ENCODE results near the gene SGCE.

Gene SGCE

GRCh38 chr7:94600267-94600666 lies 55.7 kb downstream of the SGCE start:
- H3K27ac ChIP-seq, result no peak overlapping the region
- no peak for TF ChIP-seq CTCF (conservative IDR thresholded peaks at IDR 0.05; ENCODE audit: low read depth)
- CTCF ChIA-PET, result no interaction called here
- POLR2A ChIA-PET (ENCODE audit: low non-redundant PET), result no interaction called here
- DNase-seq (ENCODE audit: low spot score), result no peak

GRCh38 chr7:94595717-94596116 lies 60.2 kb downstream of the SGCE start:
- DNase-seq (ENCODE audit: low spot score), result no peak
- H3K27ac ChIP-seq, result no peak overlapping the region
- ChIA-PET POLR2A (ENCODE audit: low non-redundant PET) (no interaction called here), CTCF (interaction anchor here (0.5 to 0.6 kb wide), 2 partner anchors 300 to 531 kb away, joined by 3 read pairs; no protein-coding TSS in a partner anchor)
- TF ChIP-seq CTCF (conservative IDR thresholded peaks at IDR 0.05; ENCODE audit: low read depth), result no peak

- no peak overlapping the region for H3K27ac ChIP-seq
- POLR2A ChIA-PET (ENCODE audit: low non-redundant PET), result no interaction called here
- DNase-seq (ENCODE audit: low spot score), result no peak
- CTCF ChIA-PET, result interaction anchor here (0.6 kb wide), 1 partner anchor 532 kb away, joined by 3 read pairs; no protein-coding TSS in a partner anchor
- TF ChIP-seq CTCF (conservative IDR thresholded peaks at IDR 0.05; ENCODE audit: low read depth), result no peak
Measured at GRCh38 chr7:94594882-94595281, 61.1 kb downstream of the SGCE start.

- no peak for DNase-seq (ENCODE audit: low spot score)
- no peak for TF ChIP-seq CTCF (conservative IDR thresholded peaks at IDR 0.05; ENCODE audit: low read depth)
- ChIA-PET CTCF (interaction anchor here (0.6 kb wide), 1 partner anchor 65 kb away, joined by 4 read pairs; the partner anchor contains the start of gene SGCE), POLR2A (ENCODE audit: low non-redundant PET) (no interaction called here)
- H3K27ac ChIP-seq, result no peak overlapping the region
Measured at GRCh38 chr7:94591176-94591575, 64.8 kb downstream of the SGCE start.

GRCh38 chr7:94590526-94591162 lies 65.3 kb downstream of the SGCE start:
- TF ChIP-seq CTCF (conservative IDR thresholded peaks at IDR 0.05; ENCODE audit: low read depth), result no peak
- POLR2A ChIA-PET (ENCODE audit: low non-redundant PET), result no interaction called here
- H3K27ac ChIP-seq, result no peak overlapping the region
- CTCF ChIA-PET, result no interaction called here
- no peak for DNase-seq (ENCODE audit: low spot score)

GRCh38 chr7:94588075-94588474 lies 67.9 kb downstream of the SGCE start:
- ChIA-PET POLR2A (ENCODE audit: low non-redundant PET) (no interaction called here), CTCF (no interaction called here)
- TF ChIP-seq CTCF (conservative IDR thresholded peaks at IDR 0.05; ENCODE audit: low read depth), result no peak
- H3K27ac ChIP-seq, result no peak overlapping the region
- DNase-seq (ENCODE audit: low spot score), result no peak
